GM23338 (cell line): ENCODE measurements around the gene MESP1.

Source experiments
- CREB1 ChIP-seq: fragments of 250-450 bp; sonication (Bioruptor Pico); IDR thresholded peaks from 2 replicates; pipeline ENCODE4 v1.5.0; 2020; ENCODE audit warnings: low read depth, mild to moderate bottlenecking, moderate library complexity
- CTCF ChIP-seq, 2 experiments: fragments of 200-600 bp in 1 of 2; sonication (generic) in 1 of 2; conservative IDR thresholded peaks; 2 replicates each; pipeline versions ENCODE4 v1.5.1 to v1.6.1; 2016 to 2017; ENCODE audit warnings: antibody characterized with exemption in 2 of 2, low read depth in 2 of 2, mild to moderate bottlenecking in 2 of 2, moderate library complexity in 1 of 2
- ETS1 ChIP-seq: IDR thresholded peaks from 2 replicates; pipeline ENCODE4 v1.6.1; 2016; ENCODE audit warnings: antibody characterized with exemption
- EZH2 ChIP-seq: fragments of 200-600 bp; sonication (generic); IDR thresholded peaks from one replicate; pipeline ENCODE4 v1.8.0; 2017; ENCODE audit warnings: antibody characterized with exemption, mild to moderate bottlenecking, low read depth; ENCODE audit not compliant: unreplicated experiment
- EZH2phosphoT487 ChIP-seq: fragments of 200-600 bp; sonication (generic); IDR thresholded peaks from one replicate; pipeline ENCODE4 v1.8.1; 2018; ENCODE audit warnings: antibody characterized with exemption; ENCODE audit not compliant: unreplicated experiment
- JUNB ChIP-seq: IDR thresholded peaks from one replicate; pipeline ENCODE4 v1.6.1; 2016; ENCODE audit warnings: antibody characterized with exemption; ENCODE audit not compliant: unreplicated experiment
- POLR2AphosphoS5 ChIP-seq: IDR thresholded peaks from 2 replicates; pipeline ENCODE4 v1.6.1; 2016; ENCODE audit warnings: antibody characterized with exemption, low read depth
- REST ChIP-seq: IDR thresholded peaks from one replicate; pipeline ENCODE4 v1.6.1; 2018; ENCODE audit warnings: antibody characterized with exemption; ENCODE audit not compliant: unreplicated experiment
- ZNF114 ChIP-seq: fragments of 250-450 bp; sonication (Bioruptor Pico); IDR thresholded peaks from 2 replicates; pipeline ENCODE4 v1.5.0; 2020; ENCODE audit warnings: mild to moderate bottlenecking, moderate library complexity

- no peak for TF ChIP-seq CTCF (conservative IDR thresholded peaks at IDR 0.05; ENCODE audit: low read depth in 2 of 2)
- TF ChIP-seq EZH2 = no peak
- no peak for TF ChIP-seq POLR2AphosphoS5
- TF ChIP-seq EZH2phosphoT487 = no peak
- TF ChIP-seq CREB1 (CRISPR knock-in tag) = no peak
- TF ChIP-seq JUNB = no peak
- TF ChIP-seq REST = no peak
- no peak for TF ChIP-seq ETS1
- no peak for TF ChIP-seq ZNF114
These were observed 46.6 kb downstream of the MESP1 start for GRCh38 chr15:89704411-89704810.
